ENCODE data around the gene UBXN11. TPM values are rescaled to one million over a fixed set of nuclear protein-coding genes. Genes with fewer than 3 reads are reported as not detected.
A peak's percentile ranks its signal among the peaks of the same experiment; 100 is the strongest.

The UBXN11 gene
- polyA plus RNA-seq, 2 of the 4 experiments (the other 2 are of a cell fraction): 7.6 to 10.8 TPM

DNA sequence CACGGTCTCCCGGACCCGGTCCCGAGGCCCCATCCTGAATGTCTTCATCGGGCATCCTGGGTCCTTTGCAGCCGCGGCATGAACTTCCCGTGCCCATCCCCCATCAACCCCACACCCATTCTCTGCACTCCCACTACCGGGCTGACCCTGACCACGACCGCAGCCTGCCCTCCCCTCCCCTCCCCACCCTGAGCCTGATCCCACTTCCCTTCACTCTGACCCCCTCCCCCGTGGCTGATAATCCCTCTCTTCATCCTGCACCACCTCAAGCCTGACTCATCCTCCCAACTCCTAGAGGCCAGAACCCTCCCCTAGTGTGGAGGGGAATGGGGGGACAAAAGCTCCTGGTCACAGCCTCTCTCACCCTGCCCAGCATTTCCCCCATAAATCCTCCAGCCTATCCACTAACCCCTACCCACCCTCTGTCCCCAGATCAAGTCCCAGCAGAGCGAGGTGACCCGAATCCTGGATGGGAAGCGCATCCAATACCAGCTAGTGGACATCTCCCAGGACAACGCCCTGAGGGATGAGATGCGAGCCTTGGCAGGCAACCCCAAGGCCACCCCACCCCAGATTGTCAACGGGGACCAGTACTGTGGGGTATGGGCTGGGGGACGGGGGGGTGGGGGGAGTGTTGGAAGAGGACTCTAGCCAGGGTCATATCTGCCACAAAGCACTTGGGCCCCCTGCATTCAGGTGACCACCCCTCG lies 25.9 kb downstream of the UBXN11 start:
- Histone ChIP-seq H3K9me3 (no peaks in the 10 kb centered on the region), H3K4me3 (peak overlapping the region; percentile 98), H3K4me1 (peaks cover 53% of the 10 kb centered on the region), H3K4me2 (peak overlapping the region; percentile 83), H3K27ac (peak overlapping the region; percentile 99)
- TF ChIP-seq FOSL2 (IDR thresholded peaks at IDR 0.05) (no peak), FOSL2 (CRISPR knock-in tag; IDR thresholded peaks at IDR 0.05) (no peak)
- TF ChIP-seq, protein P1, sequence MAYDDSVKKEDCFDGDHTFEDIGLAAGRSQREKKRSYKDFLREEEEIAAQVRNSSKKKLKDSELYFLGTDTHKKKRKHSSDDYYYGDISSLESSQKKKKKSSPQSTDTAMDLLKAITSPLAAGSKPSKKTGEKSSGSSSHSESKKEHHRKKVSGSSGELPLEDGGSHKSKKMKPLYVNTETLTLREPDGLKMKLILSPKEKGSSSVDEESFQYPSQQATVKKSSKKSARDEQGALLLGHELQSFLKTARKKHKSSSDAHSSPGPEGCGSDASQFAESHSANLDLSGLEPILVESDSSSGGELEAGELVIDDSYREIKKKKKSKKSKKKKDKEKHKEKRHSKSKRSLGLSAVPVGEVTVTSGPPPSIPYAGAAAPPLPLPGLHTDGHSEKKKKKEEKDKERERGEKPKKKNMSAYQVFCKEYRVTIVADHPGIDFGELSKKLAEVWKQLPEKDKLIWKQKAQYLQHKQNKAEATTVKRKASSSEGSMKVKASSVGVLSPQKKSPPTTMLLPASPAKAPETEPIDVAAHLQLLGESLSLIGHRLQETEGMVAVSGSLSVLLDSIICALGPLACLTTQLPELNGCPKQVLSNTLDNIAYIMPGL (CRISPR knock-in tag; IDR thresholded peaks at IDR 0.05; ENCODE audit: borderline replicate concordance): no peak
- CTCF ChIA-PET: interaction anchor here (0.5 to 6.0 kb wide), 15 partner anchors 9 to 137 kb away, joined by 3 to 32 read pairs (median 5); partner anchors contain the start of gene CEP85
- peak; percentile 8 to 10; a peak in 3 of 6 replicates for ATAC-seq
- DNase-seq (ENCODE audit: low read depth in 1 of 2, low spot score in 1 of 2): peak in 1 of 2 experiments; percentile 58
- POLR2A ChIA-PET: interaction anchor here (1.8 kb wide), 1 partner anchor 47 kb away, joined by 6 read pairs; the partner anchor contains the start of gene CEP85
- WGBS (ENCODE audit: missing lambda C conversion rate): 12% methylated on average over 10 of the region's 20 CpGs
- FAIRE-seq: no peak

DNA sequence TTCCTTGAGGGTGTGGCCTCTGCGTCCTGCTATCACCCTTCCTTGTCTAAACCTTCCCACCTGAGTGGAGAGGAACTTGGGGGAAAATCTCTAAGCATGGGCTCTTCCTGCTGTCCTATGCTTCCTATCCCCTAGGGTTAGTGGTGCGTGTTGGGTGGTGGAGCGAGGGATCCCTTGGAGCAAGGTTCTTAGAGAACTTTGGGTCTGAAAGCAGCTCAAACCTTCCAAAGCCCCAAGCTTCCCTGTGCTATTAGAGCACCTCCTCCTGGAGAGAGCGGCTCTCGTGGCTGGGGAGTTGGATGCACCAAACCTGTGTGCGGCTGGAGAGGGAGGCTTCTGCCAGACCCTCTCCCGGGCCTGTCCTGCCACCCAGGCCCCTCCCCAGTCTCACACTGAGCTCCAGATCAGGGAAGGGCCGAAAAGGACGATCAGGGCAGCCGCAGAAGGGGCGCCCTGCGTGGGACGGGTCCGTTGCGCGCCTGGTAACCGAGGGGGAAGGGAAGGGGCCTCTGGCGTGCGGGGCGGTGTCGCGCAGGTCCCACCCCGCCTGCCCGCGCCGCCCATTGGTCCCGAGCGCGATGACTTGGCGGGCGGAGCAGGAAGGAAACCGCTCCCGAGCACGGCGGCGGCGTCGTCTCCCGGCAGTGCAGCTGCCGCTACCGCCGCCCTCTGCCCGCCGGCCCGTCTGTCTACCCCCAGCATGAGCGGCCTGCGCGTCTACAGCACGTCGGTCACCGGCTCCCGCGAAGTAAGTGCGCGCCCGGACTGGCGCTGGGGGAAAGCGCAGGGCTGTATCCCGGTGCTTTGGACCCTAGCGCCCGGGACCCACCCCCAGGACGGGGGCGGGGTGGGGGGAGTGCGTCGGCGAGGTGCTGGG lies 26.7 kb downstream of the UBXN11 start, which contains the start of gene SH3BGRL3:
TSS of gene SH3BGRL3 (plus strand) at position 631 of the 877 bp plus-strand sequence. CDS start at position 701, 70 bp downstream.
- TF ChIP-seq RAD21 (conservative IDR thresholded peaks at IDR 0.05 in 1 of 2, IDR thresholded peaks at IDR 0.05 in 1 of 2): no peak
- TF ChIP-seq GATA3 (IDR thresholded peaks at IDR 0.05; ENCODE audit: borderline replicate concordance): 0 out of 2 replicates have a peak, but pooled peaks have one; percentile 15
- no peak for TF ChIP-seq FOSL2 (IDR thresholded peaks at IDR 0.05)
- peak; percentile 1; the same call in 1 of the 2 replicates for TF ChIP-seq FOSL2 (CRISPR knock-in tag; IDR thresholded peaks at IDR 0.05)
- no peak for TF ChIP-seq NFE2L2 (conservative IDR thresholded peaks at IDR 0.05; ENCODE audit: low read length)
- TF ChIP-seq, protein P2, sequence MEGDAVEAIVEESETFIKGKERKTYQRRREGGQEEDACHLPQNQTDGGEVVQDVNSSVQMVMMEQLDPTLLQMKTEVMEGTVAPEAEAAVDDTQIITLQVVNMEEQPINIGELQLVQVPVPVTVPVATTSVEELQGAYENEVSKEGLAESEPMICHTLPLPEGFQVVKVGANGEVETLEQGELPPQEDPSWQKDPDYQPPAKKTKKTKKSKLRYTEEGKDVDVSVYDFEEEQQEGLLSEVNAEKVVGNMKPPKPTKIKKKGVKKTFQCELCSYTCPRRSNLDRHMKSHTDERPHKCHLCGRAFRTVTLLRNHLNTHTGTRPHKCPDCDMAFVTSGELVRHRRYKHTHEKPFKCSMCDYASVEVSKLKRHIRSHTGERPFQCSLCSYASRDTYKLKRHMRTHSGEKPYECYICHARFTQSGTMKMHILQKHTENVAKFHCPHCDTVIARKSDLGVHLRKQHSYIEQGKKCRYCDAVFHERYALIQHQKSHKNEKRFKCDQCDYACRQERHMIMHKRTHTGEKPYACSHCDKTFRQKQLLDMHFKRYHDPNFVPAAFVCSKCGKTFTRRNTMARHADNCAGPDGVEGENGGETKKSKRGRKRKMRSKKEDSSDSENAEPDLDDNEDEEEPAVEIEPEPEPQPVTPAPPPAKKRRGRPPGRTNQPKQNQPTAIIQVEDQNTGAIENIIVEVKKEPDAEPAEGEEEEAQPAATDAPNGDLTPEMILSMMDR (IDR thresholded peaks at IDR 0.05): peak; percentile 41
- TF ChIP-seq PHF8 (IDR thresholded peaks at IDR 0.05; ENCODE audit: borderline replicate concordance, low read depth): peak; percentile 80; the same call in 1 of the 2 replicates
- TF ChIP-seq POLR2A (IDR thresholded peaks at IDR 0.05; ENCODE audit: low read length): peak; percentile 77
- TF ChIP-seq, protein P3, sequence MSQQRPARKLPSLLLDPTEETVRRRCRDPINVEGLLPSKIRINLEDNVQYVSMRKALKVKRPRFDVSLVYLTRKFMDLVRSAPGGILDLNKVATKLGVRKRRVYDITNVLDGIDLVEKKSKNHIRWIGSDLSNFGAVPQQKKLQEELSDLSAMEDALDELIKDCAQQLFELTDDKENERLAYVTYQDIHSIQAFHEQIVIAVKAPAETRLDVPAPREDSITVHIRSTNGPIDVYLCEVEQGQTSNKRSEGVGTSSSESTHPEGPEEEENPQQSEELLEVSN (IDR thresholded peaks at IDR 0.05; ENCODE audit: borderline replicate concordance, low read depth): peak; percentile 77; the same call in 1 of the 2 replicates
- no peak for TF ChIP-seq EHMT2 (IDR thresholded peaks at IDR 0.05; ENCODE audit: low read depth)
- TF ChIP-seq BHLHE40 (IDR thresholded peaks at IDR 0.05; ENCODE audit: low read depth, low read length): no peak
- no peak for TF ChIP-seq HOXB13 (CRISPR knock-in tag; IDR thresholded peaks at IDR 0.05; ENCODE audit: low read depth)
- peak; percentile 59; the same call in 1 of the 2 replicates for TF ChIP-seq POLR2AphosphoS2 (conservative IDR thresholded peaks at IDR 0.05; ENCODE audit: low read length)
- TF ChIP-seq TFCP2L1 (CRISPR knock-in tag; IDR thresholded peaks at IDR 0.05): peak; percentile 72
- peak; percentile 22 to 62; a peak in 2 of 5 replicates for TF ChIP-seq JUN (IDR thresholded peaks at IDR 0.05)
- TF ChIP-seq, protein P4, sequence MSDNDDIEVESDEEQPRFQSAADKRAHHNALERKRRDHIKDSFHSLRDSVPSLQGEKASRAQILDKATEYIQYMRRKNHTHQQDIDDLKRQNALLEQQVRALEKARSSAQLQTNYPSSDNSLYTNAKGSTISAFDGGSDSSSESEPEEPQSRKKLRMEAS (IDR thresholded peaks at IDR 0.05): peak; percentile 73
- Histone ChIP-seq H3K4me1 (peaks cover 50% of the 10 kb centered on the region), H3K27ac (peak within 1 kb of the TSS; percentile 99), H3K9me3 (no peaks in the 10 kb centered on the region), H3K4me3 (peak within 1 kb of the TSS; percentile 98), H3K4me2 (peak within 1 kb of the TSS; percentile 83)
- ATAC-seq (peak; percentile 82 to 90), FAIRE-seq (no peak), DNase-seq (ENCODE audit: low read depth in 1 of 2, low spot score in 1 of 2) (peak; percentile 73 to 75)
- 14% methylated on average over 20 of the region's 66 CpGs for WGBS (ENCODE audit: missing lambda C conversion rate)
- ChIA-PET POLR2A (interaction anchor here (1.8 kb wide), 1 partner anchor 46 kb away, joined by 6 read pairs; the partner anchor contains the start of gene CEP85), CTCF (interaction anchor here (0.7 to 6.0 kb wide), 13 partner anchors 10 to 137 kb away, joined by 3 to 32 read pairs (median 5); partner anchors contain the start of gene CEP85)
